Activated T-cell treated with anti-CD3 and anti-CD28 coated beads for 4 hours (primary cell): ENCODE data around the gene ARHGDIB.

Source experiments
- DNase-seq: peaks from one replicate; pipeline ENCODE4 v3.0.0-alpha.2; 2020

The ARHGDIB gene

GRCh38 chr12:14961466-14962152 lies at the start of gene ARHGDIB:
TSS of gene ARHGDIB (minus strand) at chr12:14961601. CDS start at chr12:14950712, 10,889 bp downstream.
- peak; percentile 55 for DNase-seq

GRCh38 chr12:15011162-15011561 lies 49.8 kb upstream of the ARHGDIB start:
- no peak for DNase-seq

- no peak for DNase-seq
These were observed 46.1 kb upstream of the ARHGDIB start for GRCh38 chr12:15007551-15007950.

- no peak for DNase-seq
These were observed 43.7 kb upstream of the ARHGDIB start for GRCh38 chr12:15005064-15005463.

- no peak for DNase-seq
These were observed 43.0 kb upstream of the ARHGDIB start for GRCh38 chr12:15004421-15004820.

GRCh38 chr12:15001733-15002382 lies 40.5 kb upstream of the ARHGDIB start:
- no peak for DNase-seq

- DNase-seq, result no peak
These were observed 39.2 kb upstream of the ARHGDIB start for GRCh38 chr12:15000575-15000974.

- DNase-seq, result no peak
These were observed 38.4 kb upstream of the ARHGDIB start for GRCh38 chr12:14999695-15000365.

- DNase-seq, result no peak
These were observed 37.8 kb upstream of the ARHGDIB start for GRCh38 chr12:14999021-14999694.

GRCh38 chr12:14997998-14998397 lies 36.6 kb upstream of the ARHGDIB start:
- DNase-seq, result no peak

GRCh38 chr12:14995583-14996425 lies 34.4 kb upstream of the ARHGDIB start:
- DNase-seq, result no peak

- no peak for DNase-seq
These were observed 33.2 kb upstream of the ARHGDIB start for GRCh38 chr12:14994610-14995009.

GRCh38 chr12:14993537-14994266 lies 32.3 kb upstream of the ARHGDIB start:
- peak; percentile 11 for DNase-seq

- DNase-seq, result no peak
These were observed 31.7 kb upstream of the ARHGDIB start for GRCh38 chr12:14993117-14993516.

GRCh38 chr12:14992673-14993072 lies 31.3 kb upstream of the ARHGDIB start:
- no peak for DNase-seq

GRCh38 chr12:14991069-14991468 lies 29.7 kb upstream of the ARHGDIB start:
- no peak for DNase-seq

GRCh38 chr12:14989790-14990189 lies 28.4 kb upstream of the ARHGDIB start:
- DNase-seq, result no peak

GRCh38 chr12:14988035-14988434 lies 26.6 kb upstream of the ARHGDIB start:
- DNase-seq, result no peak

GRCh38 chr12:14986449-14986848 lies 25.0 kb upstream of the ARHGDIB start:
- no peak for DNase-seq

- no peak for DNase-seq
These were observed 23.4 kb upstream of the ARHGDIB start for GRCh38 chr12:14984766-14985285.

GRCh38 chr12:14984036-14984435 lies 22.6 kb upstream of the ARHGDIB start:
- DNase-seq, result no peak

GRCh38 chr12:14982991-14983390 lies 21.6 kb upstream of the ARHGDIB start:
- DNase-seq, result no peak
